Activated T-cell treated with anti-CD3 and anti-CD28 coated beads for 4 hours (primary cell): ENCODE results near the gene SLC35G1.

Source experiments
- DNase-seq: peaks from one replicate; pipeline ENCODE4 v3.0.0-alpha.2; 2020

SLC35G1 gene

GRCh38 chr10:93879273-93879672, 14.5 kb upstream of the SLC35G1 start:
- no peak for DNase-seq

GRCh38 chr10:93894516-93895378, 969 bp downstream of the SLC35G1 start:
- DNase-seq = no peak

GRCh38 chr10:93897070-93897780, 3.4 kb downstream of the SLC35G1 start:
- DNase-seq = no peak

GRCh38 chr10:93899109-93899508, 5.3 kb downstream of the SLC35G1 start:
- no peak for DNase-seq

GRCh38 chr10:93903051-93903450, 9.3 kb downstream of the SLC35G1 start:
- no peak for DNase-seq

GRCh38 chr10:93904901-93905300, 11.1 kb downstream of the SLC35G1 start:
- DNase-seq = no peak

- no peak for DNase-seq
Observed at GRCh38 chr10:93907059-93907458, 13.3 kb downstream of the SLC35G1 start.

- no peak for DNase-seq
Observed at GRCh38 chr10:93911866-93912265, 18.1 kb downstream of the SLC35G1 start.

GRCh38 chr10:93912444-93912843, 18.7 kb downstream of the SLC35G1 start:
- no peak for DNase-seq

- no peak for DNase-seq
Observed at GRCh38 chr10:93913706-93914105, 19.9 kb downstream of the SLC35G1 start.

- DNase-seq = no peak
Observed at GRCh38 chr10:93915598-93915997, 21.8 kb downstream of the SLC35G1 start.

- no peak for DNase-seq
Observed at GRCh38 chr10:93916257-93917063, 22.7 kb downstream of the SLC35G1 start.

- no peak for DNase-seq
Observed at GRCh38 chr10:93917064-93917391, 23.2 kb downstream of the SLC35G1 start.

- DNase-seq = no peak
Observed at GRCh38 chr10:93917821-93918220, 24.0 kb downstream of the SLC35G1 start.

- peak; percentile 7 for DNase-seq
Observed at GRCh38 chr10:93921338-93921737, 27.6 kb downstream of the SLC35G1 start.

- no peak for DNase-seq
Observed at GRCh38 chr10:93926613-93927012, 32.8 kb downstream of the SLC35G1 start.

GRCh38 chr10:93938140-93938539, 44.4 kb downstream of the SLC35G1 start:
- DNase-seq = no peak

- no peak for DNase-seq
Observed at GRCh38 chr10:93940881-93941280, 47.1 kb downstream of the SLC35G1 start.

GRCh38 chr10:93941606-93942005, 47.8 kb downstream of the SLC35G1 start:
- no peak for DNase-seq

GRCh38 chr10:93945819-93946218, 52.0 kb downstream of the SLC35G1 start:
- no peak for DNase-seq

GRCh38 chr10:93947055-93947454, 53.3 kb downstream of the SLC35G1 start:
- DNase-seq = no peak

GRCh38 chr10:93947524-93947923, 53.7 kb downstream of the SLC35G1 start:
- no peak for DNase-seq

GRCh38 chr10:93951905-93952304, 58.1 kb downstream of the SLC35G1 start:
- no peak for DNase-seq
